Calu3 (cell line): Measurements from ENCODE around the gene PLCB2. TPM values are rescaled to one million over a fixed set of nuclear protein-coding genes. Genes with fewer than 3 reads are reported as not detected.

Source experiments
- BruUV-seq: library from RNA; stranded (reverse); fragments of 400-500 nt; replicated peaks from 2 replicates; lab custom pipeline; 2021; lab: Mats Ljungman, UMichigan
- CTCF ChIA-PET: fragments of 300-600 bp; sonication (Branson Sonifier 250); formaldehyde crosslinking; loops from one replicate; lab custom pipeline; 2022; ENCODE audit warnings: antibody characterized with exemption; lab: Charles Lee
- DNase-seq: peaks from one replicate; pipeline ENCODE4 v3.0.0; 2022
- H3K27ac Mint-ChIP-seq: one replicate; pipeline ENCODE4 v1.8.0; 2022; ENCODE audit warnings: mixed read lengths; ENCODE audit not compliant: unreplicated experiment
- H3K27me3 Mint-ChIP-seq: one replicate; pipeline ENCODE4 v1.8.0; 2022; ENCODE audit warnings: mixed read lengths; ENCODE audit not compliant: unreplicated experiment
- H3K36me3 Mint-ChIP-seq: one replicate; pipeline ENCODE4 v1.8.0; 2022; ENCODE audit warnings: mild to moderate bottlenecking, moderate library complexity, mixed read lengths; ENCODE audit not compliant: insufficient read depth, unreplicated experiment
- H3K4me1 Mint-ChIP-seq: one replicate; pipeline ENCODE4 v1.8.0; 2022; ENCODE audit warnings: mild to moderate bottlenecking, low read depth, mixed read lengths; ENCODE audit not compliant: unreplicated experiment
- H3K4me3 Mint-ChIP-seq: one replicate; pipeline ENCODE4 v1.8.0; 2022; ENCODE audit warnings: mild to moderate bottlenecking, low read depth, moderate library complexity, mixed read lengths; ENCODE audit not compliant: unreplicated experiment
- H3K9me3 Mint-ChIP-seq: one replicate; pipeline ENCODE4 v1.8.0; 2022; ENCODE audit warnings: low read depth, mixed read lengths; ENCODE audit not compliant: unreplicated experiment
- CTCF ChIP-seq: fragments of 200-600 bp; IDR thresholded peaks from one replicate; pipeline ENCODE4 v1.8.0; 2022; ENCODE audit warnings: antibody characterized with exemption; ENCODE audit not compliant: unreplicated experiment
- intact Hi-C: fragments of 100-400 bp; cut with micrococcal nuclease; formaldehyde crosslinking; loops from one replicate; pipeline ENCODE4 v1.10.0; 2022; ENCODE audit not compliant: unreplicated experiment
- total RNA-seq: library from RNA; stranded (reverse); gene quantifications from 2 replicates; pipeline ENCODE4 v1.2.3, GENCODE V29; 2022

PLCB2 gene
- total RNA-seq, 1 experiment from 2014 or later = 37.3 TPM

- no peaks in the 10 kb centered on the region for H3K9me3 Mint-ChIP-seq
- no peak overlapping the region for H3K27ac Mint-ChIP-seq
- no peak for DNase-seq
- BruUV-seq = no TSS peak
- intact Hi-C loops = no loop called here
- H3K36me3 Mint-ChIP-seq = peaks cover 57% of the 10 kb centered on the region
- H3K4me1 Mint-ChIP-seq = peaks cover 15% of the 10 kb centered on the region
- H3K27me3 Mint-ChIP-seq = no peaks in the 10 kb centered on the region
- TF ChIP-seq CTCF = no peak
- H3K4me3 Mint-ChIP-seq = no peak overlapping the region
- CTCF ChIA-PET = interaction anchor here (0.5 kb wide), 1 partner anchor 63 kb away, joined by 3 read pairs; no protein-coding TSS in a partner anchor
These were observed 28.4 kb upstream of the PLCB2 start for GRCh38 chr15:40335938-40336743.

- intact Hi-C loops = no loop called here
- H3K9me3 Mint-ChIP-seq = no peaks in the 10 kb centered on the region
- no TSS peak for BruUV-seq
- no peak overlapping the region for H3K4me3 Mint-ChIP-seq
- CTCF ChIA-PET = no interaction called here
- peaks cover 53% of the 10 kb centered on the region for H3K36me3 Mint-ChIP-seq
- TF ChIP-seq CTCF = no peak
- no peaks in the 10 kb centered on the region for H3K27me3 Mint-ChIP-seq
- DNase-seq = no peak
- H3K4me1 Mint-ChIP-seq = peaks cover 13% of the 10 kb centered on the region
- no peak overlapping the region for H3K27ac Mint-ChIP-seq
These were observed 27.4 kb upstream of the PLCB2 start for GRCh38 chr15:40334941-40335795.

- Mint-ChIP-seq H3K27me3 (no peaks in the 10 kb centered on the region), H3K9me3 (no peaks in the 10 kb centered on the region), H3K36me3 (peaks cover 50% of the 10 kb centered on the region), H3K27ac (no peak overlapping the region), H3K4me3 (no peak overlapping the region), H3K4me1 (peaks cover 13% of the 10 kb centered on the region)
- intact Hi-C loops = no loop called here
- CTCF ChIA-PET = no interaction called here
- no TSS peak for BruUV-seq
- TF ChIP-seq CTCF = no peak
- DNase-seq = no peak
These were observed 26.8 kb upstream of the PLCB2 start for GRCh38 chr15:40334541-40334940.

GRCh38 chr15:40333922-40334492, 26.3 kb upstream of the PLCB2 start:
- H3K4me3 Mint-ChIP-seq = no peak overlapping the region

More at GRCh38 chr15:40333922-40334492, 26.3 kb upstream of the PLCB2 start:
- no peak overlapping the region for H3K27ac Mint-ChIP-seq
- TF ChIP-seq CTCF = no peak
- CTCF ChIA-PET = no interaction called here
- no peak for DNase-seq
- intact Hi-C loops = no loop called here
- H3K36me3 Mint-ChIP-seq = peaks cover 50% of the 10 kb centered on the region
- H3K4me1 Mint-ChIP-seq = peaks cover 12% of the 10 kb centered on the region
- no TSS peak for BruUV-seq
- H3K9me3 Mint-ChIP-seq = no peaks in the 10 kb centered on the region
- no peaks in the 10 kb centered on the region for H3K27me3 Mint-ChIP-seq
